Panc1 (cell line): ENCODE measurements around the gene DLL3. TPM values are rescaled to one million over a fixed set of nuclear protein-coding genes. Genes with fewer than 3 reads are reported as not detected.

Experiments used
- ATAC-seq: fragments of 200-7000 bp; cut with Tn5 transposase; 2 replicates; pipeline ENCODE4 v1.9.1; 2020; ENCODE audit warnings: mild to moderate bottlenecking, moderate library complexity
- BruUV-seq: library from RNA; stranded (reverse); fragments of 400-500 nt; replicated peaks from 2 replicates; lab custom pipeline; 2021; lab: Mats Ljungman, UMichigan
- CTCF ChIA-PET: fragments of 300-600 bp; sonication (Branson Sonifier 250); formaldehyde crosslinking; loops from one replicate; lab custom pipeline; 2022; ENCODE audit warnings: antibody characterized with exemption; lab: Charles Lee
- POLR2A ChIA-PET: fragments of 300-600 bp; sonication (Branson Sonifier 250); formaldehyde crosslinking; loops from one replicate; lab custom pipeline; 2022; ENCODE audit warnings: antibody characterized with exemption; lab: Charles Lee
- DNase-seq: peaks from one replicate; pipeline ENCODE4 v3.0.0-alpha.2; 2010; ENCODE audit warnings: low read depth, low spot score
- H3K27ac ChIP-seq: 2 replicates; pipeline ENCODE4 v1.5.1; 2011; ENCODE audit warnings: mild to moderate bottlenecking, low read length, inconsistent platforms
- H3K27me3 ChIP-seq: fragments of 200-500 bp; sonication (Bioruptor generic); 2 replicates; pipeline ENCODE4 v1.6.0; 2014; ENCODE audit warnings: low read length, inconsistent platforms; ENCODE audit not compliant: control insufficient read depth, insufficient read depth
- H3K36me3 ChIP-seq: fragments of 200-500 bp; sonication (Bioruptor generic); 2 replicates; pipeline ENCODE4 v1.5.1; 2014; ENCODE audit warnings: inconsistent platforms, mild to moderate bottlenecking, low read length, moderate library complexity; ENCODE audit not compliant: control insufficient read depth, insufficient read depth
- H3K4me1 ChIP-seq: 2 replicates; pipeline ENCODE4 v1.5.1; 2011; ENCODE audit warnings: inconsistent platforms, mild to moderate bottlenecking, low read length, moderate library complexity; ENCODE audit not compliant: control insufficient read depth, insufficient read depth
- H3K4me3 ChIP-seq, 2 experiments: 2 replicates each; pipeline ENCODE4 v1.5.1; 2011 to 2012; ENCODE audit warnings: low read depth in 2 of 2, low read length in 2 of 2, mild to moderate bottlenecking in 2 of 2, inconsistent platforms in 1 of 2, moderate library complexity in 1 of 2
- H3K9me3 ChIP-seq: fragments of 200-500 bp; sonication (Bioruptor generic); 2 replicates; pipeline ENCODE4 v1.5.1; 2014; ENCODE audit warnings: low read depth, mild to moderate bottlenecking, inconsistent platforms, low read length, moderate library complexity; ENCODE audit not compliant: control insufficient read depth, insufficient read depth
- CTCF ChIP-seq: fragments of 450-650 bp; IDR thresholded peaks from 2 replicates; pipeline ENCODE4 v1.5.1; 2017; ENCODE audit warnings: mild to moderate bottlenecking
- POLR2AphosphoS5 ChIP-seq: IDR thresholded peaks from 2 replicates; pipeline ENCODE4 v1.6.1; 2012; ENCODE audit warnings: mild to moderate bottlenecking, low read depth, low read length, moderate library complexity
- SIN3A ChIP-seq: IDR thresholded peaks from 2 replicates; pipeline ENCODE4 v1.6.1; 2012; ENCODE audit warnings: low read depth, mild to moderate bottlenecking, low read length, moderate library complexity, borderline replicate concordance; ENCODE audit not compliant: insufficient read depth
- TCF7L2 ChIP-seq: IDR thresholded peaks from 2 replicates; pipeline ENCODE4 v1.6.1; 2011; ENCODE audit warnings: mild to moderate bottlenecking, low read depth, low read length, inconsistent platforms
- in situ Hi-C: cut with HindIII; loops from 2 replicates; pipeline ENCODE4 v1.10.0; 2016; ENCODE audit warnings: low sequenced_read_pairs, low pct_unique_long_range_greater_than_20kb
- intact Hi-C: fragments of 100-400 bp; cut with micrococcal nuclease; formaldehyde crosslinking; loops from one replicate; pipeline ENCODE4 v1.10.0; 2022; ENCODE audit not compliant: unreplicated experiment
- total RNA-seq: library from RNA; stranded (reverse); gene quantifications from one replicate; pipeline ENCODE4 v1.2.1, GENCODE V29; 2021; ENCODE audit not compliant: unreplicated experiment
- TF ChIP-seq, protein P1 (sequence below), 2 experiments: IDR thresholded peaks; 2 replicates each; pipeline ENCODE4 v1.6.1; 2011 to 2012; ENCODE audit warnings: low read depth in 2 of 2, control low read depth in 1 of 2, low read length in 1 of 2, mild to moderate bottlenecking in 1 of 2, moderate library complexity in 1 of 2; ENCODE audit not compliant: insufficient read depth in 1 of 2

The DLL3 gene
- total RNA-seq, 1 experiment from 2014 or later = 76.9 TPM

DNA sequence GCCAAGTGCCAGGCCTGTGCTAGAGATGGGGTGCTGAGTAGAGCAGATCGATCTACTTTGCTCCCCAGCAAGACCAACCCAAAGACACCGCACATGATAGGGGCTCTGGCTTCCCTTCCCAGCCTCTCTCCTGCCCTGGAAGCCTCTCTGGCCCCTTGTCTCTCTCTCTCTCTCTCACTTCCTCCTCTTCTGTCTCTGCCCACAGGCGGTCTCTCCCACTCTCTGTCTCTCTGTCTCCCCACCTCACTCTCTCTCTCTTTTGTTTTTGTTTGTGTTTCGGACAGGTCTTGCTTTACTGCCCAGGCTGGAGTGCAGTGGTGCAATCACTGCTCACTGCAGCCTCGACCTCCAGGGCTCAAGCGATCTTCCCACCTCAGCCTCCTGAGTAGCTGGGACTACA lies 17.5 kb downstream of the DLL3 start:
- in situ Hi-C loops = no loop called here
- POLR2A ChIA-PET = interaction anchor here (0.7 to 6.2 kb wide), 7 partner anchors 21 to 88 kb away, joined by 3 to 63 read pairs (median 4); partner anchors contain the start of genes RPS16 and TIMM50
- peak; percentile 3; the same call in 1 of the 2 replicates for ATAC-seq
- H3K4me1 ChIP-seq = peaks cover 26% of the 10 kb centered on the region
- CTCF ChIA-PET = interaction anchor here (0.6 to 5.9 kb wide), 12 partner anchors 9 to 934 kb away, joined by 3 to 49 read pairs (median 4); partner anchors contain the start of genes DLL3, DYRK1B, EID2B and SUPT5H
- no peaks in the 10 kb centered on the region for H3K36me3 ChIP-seq
- no peak overlapping the region for H3K27ac ChIP-seq
- no peak for DNase-seq
- H3K4me3 ChIP-seq = peak overlapping the region in 1 of 2 experiments; percentile 55; a peak in 1 of 4 replicates
- H3K27me3 ChIP-seq = peaks cover 23% of the 10 kb centered on the region
- intact Hi-C loops = no loop called here
- H3K9me3 ChIP-seq = no peaks in the 10 kb centered on the region
- TF ChIP-seq TCF7L2 = no peak
- TF ChIP-seq SIN3A = no peak
- TF ChIP-seq, protein P1, sequence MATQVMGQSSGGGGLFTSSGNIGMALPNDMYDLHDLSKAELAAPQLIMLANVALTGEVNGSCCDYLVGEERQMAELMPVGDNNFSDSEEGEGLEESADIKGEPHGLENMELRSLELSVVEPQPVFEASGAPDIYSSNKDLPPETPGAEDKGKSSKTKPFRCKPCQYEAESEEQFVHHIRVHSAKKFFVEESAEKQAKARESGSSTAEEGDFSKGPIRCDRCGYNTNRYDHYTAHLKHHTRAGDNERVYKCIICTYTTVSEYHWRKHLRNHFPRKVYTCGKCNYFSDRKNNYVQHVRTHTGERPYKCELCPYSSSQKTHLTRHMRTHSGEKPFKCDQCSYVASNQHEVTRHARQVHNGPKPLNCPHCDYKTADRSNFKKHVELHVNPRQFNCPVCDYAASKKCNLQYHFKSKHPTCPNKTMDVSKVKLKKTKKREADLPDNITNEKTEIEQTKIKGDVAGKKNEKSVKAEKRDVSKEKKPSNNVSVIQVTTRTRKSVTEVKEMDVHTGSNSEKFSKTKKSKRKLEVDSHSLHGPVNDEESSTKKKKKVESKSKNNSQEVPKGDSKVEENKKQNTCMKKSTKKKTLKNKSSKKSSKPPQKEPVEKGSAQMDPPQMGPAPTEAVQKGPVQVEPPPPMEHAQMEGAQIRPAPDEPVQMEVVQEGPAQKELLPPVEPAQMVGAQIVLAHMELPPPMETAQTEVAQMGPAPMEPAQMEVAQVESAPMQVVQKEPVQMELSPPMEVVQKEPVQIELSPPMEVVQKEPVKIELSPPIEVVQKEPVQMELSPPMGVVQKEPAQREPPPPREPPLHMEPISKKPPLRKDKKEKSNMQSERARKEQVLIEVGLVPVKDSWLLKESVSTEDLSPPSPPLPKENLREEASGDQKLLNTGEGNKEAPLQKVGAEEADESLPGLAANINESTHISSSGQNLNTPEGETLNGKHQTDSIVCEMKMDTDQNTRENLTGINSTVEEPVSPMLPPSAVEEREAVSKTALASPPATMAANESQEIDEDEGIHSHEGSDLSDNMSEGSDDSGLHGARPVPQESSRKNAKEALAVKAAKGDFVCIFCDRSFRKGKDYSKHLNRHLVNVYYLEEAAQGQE (IDR thresholded peaks at IDR 0.05; ENCODE audit: insufficient read depth in 1 of 2, low read depth in 2 of 2, low read length in 1 of 2) = no peak
- no peak for TF ChIP-seq CTCF
- no peak for TF ChIP-seq POLR2AphosphoS5
- no TSS peak for BruUV-seq

DNA sequence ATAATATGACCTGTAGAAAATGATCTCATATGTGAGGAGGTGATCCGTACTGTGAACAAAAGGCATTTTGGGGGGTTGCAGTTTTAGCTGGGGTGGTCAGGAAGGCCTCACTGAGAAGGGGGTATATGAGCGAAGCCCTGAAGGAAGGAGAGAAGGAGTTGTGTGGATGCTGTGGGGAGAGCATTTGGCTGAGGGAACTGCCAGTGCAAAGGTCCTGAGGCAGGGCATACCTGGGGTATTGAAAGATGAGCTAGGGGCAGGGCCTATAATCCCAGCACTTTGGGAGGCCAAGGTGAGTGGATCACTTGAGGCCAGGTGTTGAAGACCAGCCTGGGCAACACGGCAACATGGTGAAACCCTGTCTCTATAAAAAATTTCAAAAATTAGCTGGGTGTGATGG lies 18.7 kb downstream of the DLL3 start:
- intact Hi-C loops (no loop called here), in situ Hi-C loops (no loop called here)
- Histone ChIP-seq H3K36me3 (no peaks in the 10 kb centered on the region), H3K27me3 (peaks cover 23% of the 10 kb centered on the region), H3K27ac (no peak overlapping the region), H3K4me3 (no peak overlapping the region), H3K9me3 (no peaks in the 10 kb centered on the region), H3K4me1 (peaks cover 26% of the 10 kb centered on the region)
- no TSS peak for BruUV-seq
- ATAC-seq (no peak), DNase-seq (no peak)
- no peak for TF ChIP-seq TCF7L2
- TF ChIP-seq SIN3A = no peak
- TF ChIP-seq POLR2AphosphoS5 = no peak
- POLR2A ChIA-PET = interaction anchor here (0.5 to 3.5 kb wide), 8 partner anchors 9 to 175 kb away, joined by 3 to 43 read pairs (median 6); partner anchors contain the start of genes EID2B, RPS16, SAMD4B and TIMM50
- CTCF ChIA-PET = interaction anchor here (0.6 to 3.9 kb wide), 8 partner anchors 11 to 640 kb away, joined by 3 to 45 read pairs (median 18); partner anchors contain the start of genes DLL3, EID2, EID2B and RPS16

DNA sequence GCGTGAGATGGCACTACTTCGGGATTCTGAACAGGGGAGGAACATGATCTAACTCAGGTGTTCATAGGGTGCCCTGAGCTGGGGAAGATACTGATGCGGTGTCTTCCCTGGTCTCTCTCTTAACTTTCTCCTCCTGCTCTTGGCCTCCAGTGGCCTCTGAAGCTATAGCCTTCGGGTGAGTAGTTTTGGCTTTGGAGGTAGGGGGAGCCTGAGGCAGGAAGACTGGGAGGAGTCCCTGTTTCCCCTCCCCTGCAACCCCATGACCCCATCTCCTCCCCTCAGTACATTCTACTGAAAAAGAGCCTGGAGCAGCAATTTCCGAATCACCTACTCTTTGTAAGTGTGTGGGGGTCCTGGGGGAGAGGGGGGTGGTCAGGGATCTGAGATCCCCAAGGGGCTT lies 19.7 kb downstream of the DLL3 start:
- peak; percentile 10 for ATAC-seq
- intact Hi-C loops = no loop called here
- CTCF ChIA-PET = interaction anchor here (0.5 to 3.9 kb wide), 19 partner anchors 8 to 823 kb away, joined by 3 to 49 read pairs (median 6); partner anchors contain the start of genes DLL3, EID2, EID2B and RPS16

More for the DNA sequence above, 19.7 kb downstream of the DLL3 start:
- no TSS peak for BruUV-seq
- H3K27me3 ChIP-seq = peaks cover 23% of the 10 kb centered on the region
- POLR2A ChIA-PET = interaction anchor here (0.6 to 3.5 kb wide), 13 partner anchors 9 to 303 kb away, joined by 3 to 43 read pairs (median 6); partner anchors contain the start of genes EID2, EID2B, RPS16 and TIMM50
- in situ Hi-C loops = no loop called here
- peak overlapping the region; percentile 0 for H3K27ac ChIP-seq
- no peaks in the 10 kb centered on the region for H3K36me3 ChIP-seq
- TF ChIP-seq, protein P1 (IDR thresholded peaks at IDR 0.05; ENCODE audit: insufficient read depth in 1 of 2, low read depth in 2 of 2, low read length in 1 of 2) = no peak
- TF ChIP-seq CTCF (no peak), SIN3A (no peak), TCF7L2 (no peak), POLR2AphosphoS5 (no peak)
- DNase-seq = no peak
- peaks cover 26% of the 10 kb centered on the region for H3K4me1 ChIP-seq
- H3K4me3 ChIP-seq = no peak overlapping the region
- H3K9me3 ChIP-seq = no peaks in the 10 kb centered on the region
